ENCODE data around the gene ITPR3.
A peak's percentile ranks its signal among the peaks of the same experiment; 100 is the strongest.

Gene ITPR3

DNA sequence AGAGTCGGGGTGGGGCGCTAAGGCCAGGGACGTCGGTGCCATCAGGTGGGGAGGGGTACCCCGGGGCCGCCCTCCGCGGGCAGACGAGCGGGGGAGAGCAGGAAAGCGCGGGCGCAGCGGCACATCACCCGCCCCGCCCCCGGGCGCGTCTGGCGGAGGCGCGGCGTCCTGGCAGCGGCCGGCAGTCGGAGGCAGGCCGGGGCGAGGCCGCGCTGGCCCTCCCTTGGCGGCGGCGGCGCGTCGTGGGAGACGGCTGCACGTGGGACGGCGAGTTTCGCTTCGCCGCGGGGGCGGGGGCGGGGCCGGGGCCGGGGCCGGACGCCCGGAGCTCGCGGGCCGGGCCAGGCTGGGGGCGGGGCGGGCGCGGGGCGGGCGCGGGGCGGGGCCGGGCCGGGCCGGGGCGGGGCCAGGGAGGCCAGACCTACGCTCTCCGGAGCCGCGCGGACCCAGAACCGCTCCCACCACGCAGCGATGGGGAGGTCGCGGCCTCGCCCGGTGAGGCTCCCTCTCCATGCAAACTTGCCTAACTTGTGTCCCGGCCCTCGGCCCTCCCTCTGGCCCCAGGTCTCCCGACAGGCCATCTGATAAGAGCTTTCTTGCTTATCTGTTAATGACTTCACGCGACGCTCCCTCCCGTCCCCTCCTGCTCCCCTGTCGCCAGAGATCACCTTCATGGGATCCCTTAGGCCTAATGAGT, 12.5 kb downstream of the ITPR3 start:
- DNase-seq (ENCODE audit: insufficient read length, low spot score) (peak; percentile 69), FAIRE-seq (peak; percentile 38)

DNA sequence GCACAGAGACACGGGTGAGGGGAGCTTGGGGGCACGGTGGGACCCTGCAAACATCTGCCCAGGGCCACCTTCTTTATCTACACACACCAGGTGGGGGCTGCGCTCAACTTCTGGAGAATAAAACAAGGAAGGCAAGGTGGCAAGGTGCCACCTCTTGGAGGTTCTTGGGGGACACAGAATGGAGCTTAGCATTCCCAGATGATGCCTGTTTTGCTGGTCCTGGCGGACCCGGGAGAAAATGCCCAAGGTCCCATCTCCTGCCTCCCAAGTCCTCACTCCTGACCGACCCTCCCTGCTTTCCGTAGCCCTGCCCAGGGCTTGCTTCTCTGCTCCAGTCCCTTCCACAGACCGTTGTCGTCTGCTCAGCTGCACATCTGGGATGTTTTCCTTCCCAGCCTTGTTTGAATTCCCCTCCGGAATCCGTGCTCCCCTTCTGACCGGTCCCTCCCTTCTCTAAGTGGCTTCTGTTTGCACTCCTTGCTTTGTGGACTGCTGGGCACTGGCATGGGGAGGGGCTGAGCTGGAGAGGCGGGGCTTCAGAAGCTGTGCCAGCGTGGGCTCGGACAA, 13.1 kb downstream of the ITPR3 start:
- no peak for FAIRE-seq

DNA sequence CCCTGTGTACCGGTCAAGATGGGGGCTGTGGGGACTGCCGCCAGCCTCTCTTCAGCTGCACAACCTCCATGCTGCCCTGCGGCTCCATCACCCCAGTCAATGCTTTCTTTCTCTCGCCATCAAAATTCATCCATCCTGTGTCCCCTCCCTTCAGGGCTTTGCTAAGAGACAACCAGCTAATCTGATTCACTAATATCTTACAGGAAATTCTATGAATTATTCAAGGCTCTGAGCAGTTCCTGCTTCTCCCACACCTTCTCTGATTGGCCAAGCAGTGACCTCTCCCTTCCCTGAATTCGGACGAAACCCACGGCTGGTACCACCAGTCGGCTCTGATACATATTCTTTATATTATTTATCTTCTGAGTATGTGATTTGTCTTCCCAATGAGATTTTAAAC, 13.8 kb downstream of the ITPR3 start:
- FAIRE-seq (no peak), DNase-seq (ENCODE audit: insufficient read length, low spot score) (no peak)

More for the DNA sequence above, 13.1 kb downstream of the ITPR3 start:
- no peak for DNase-seq (ENCODE audit: insufficient read length, low spot score)

DNA sequence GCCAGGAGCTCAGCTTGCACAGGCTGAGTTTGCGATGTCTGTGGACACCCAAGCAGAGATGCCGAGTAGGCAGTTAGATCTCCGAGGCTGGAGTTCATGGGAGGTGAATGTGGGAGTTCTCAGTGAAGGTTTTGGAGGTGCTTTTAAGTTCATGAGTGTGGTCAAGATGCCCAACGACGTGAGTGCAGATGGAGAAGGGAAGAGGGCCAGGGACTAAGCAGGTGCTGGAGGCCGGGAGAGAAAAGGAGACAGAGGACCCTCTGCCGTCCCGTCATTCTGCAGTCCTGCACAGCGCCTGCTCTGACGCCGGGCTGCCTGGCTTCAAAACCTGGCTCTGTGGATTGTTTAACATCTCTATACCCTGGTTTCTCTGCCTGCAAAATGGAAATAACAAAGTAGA, 15.5 kb downstream of the ITPR3 start:
- DNase-seq (ENCODE audit: insufficient read length, low spot score) (no peak), FAIRE-seq (no peak)

DNA sequence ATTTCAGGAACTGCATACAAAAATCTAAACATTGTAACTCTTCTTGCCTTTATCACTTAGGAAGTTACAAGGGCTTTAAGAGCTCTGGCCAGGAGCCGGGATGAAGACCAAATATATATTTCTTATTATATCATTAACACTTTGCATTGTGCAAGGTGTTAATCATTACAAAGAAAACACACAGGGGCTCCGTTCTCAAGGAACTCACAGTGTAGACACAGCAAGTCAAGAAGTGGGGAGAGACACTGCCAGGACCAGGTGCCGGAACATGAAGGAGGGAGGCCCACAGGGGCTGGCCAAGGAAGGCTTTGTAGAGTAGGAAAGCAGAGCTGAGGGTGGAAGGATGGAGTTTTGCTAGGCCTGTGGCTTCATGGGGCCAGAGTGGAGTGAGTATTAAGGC, 17.4 kb downstream of the ITPR3 start:
- FAIRE-seq (no peak), DNase-seq (ENCODE audit: insufficient read length, low spot score) (no peak)

DNA sequence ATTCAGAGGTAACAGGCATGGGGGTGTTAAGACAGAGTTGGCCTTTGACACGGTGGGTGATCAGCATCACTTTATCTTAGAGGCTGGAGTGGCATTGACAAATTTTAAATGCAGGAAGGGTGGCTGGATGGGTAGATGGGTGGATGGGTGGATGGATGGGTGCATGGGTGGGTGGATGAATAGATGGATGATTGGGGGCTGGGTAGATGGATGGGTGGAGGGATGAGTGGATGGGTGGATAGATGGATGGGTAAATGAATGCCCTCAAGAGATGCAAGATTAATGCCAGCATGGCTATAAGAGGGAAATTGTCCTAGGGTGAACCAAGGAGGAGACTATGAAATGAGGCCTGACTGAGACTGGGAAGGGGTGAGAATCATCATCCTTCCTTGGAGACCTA, 18.4 kb downstream of the ITPR3 start:
- FAIRE-seq, result no peak

DNA sequence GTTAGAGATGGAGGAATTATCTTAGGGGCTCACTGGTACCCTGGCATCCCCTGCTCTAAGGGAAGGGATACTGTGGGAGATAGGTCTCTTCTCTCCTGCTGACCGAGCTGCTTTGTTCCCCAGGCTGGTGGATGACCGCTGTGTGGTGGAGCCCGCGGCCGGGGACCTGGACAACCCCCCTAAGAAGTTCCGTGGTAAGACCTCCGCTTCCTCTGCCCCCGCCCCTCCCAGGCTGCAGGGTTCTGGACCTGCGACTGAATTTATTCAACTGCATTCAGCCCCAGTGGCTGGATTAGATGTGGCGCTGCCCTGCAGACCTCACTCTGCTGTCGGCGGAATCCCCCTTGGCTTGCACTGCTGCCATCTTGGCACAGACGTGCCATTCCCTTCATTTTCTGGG, 19.2 kb downstream of the ITPR3 start:
- FAIRE-seq (no peak), DNase-seq (ENCODE audit: insufficient read length, low spot score) (no peak)

More for the DNA sequence above, 18.4 kb downstream of the ITPR3 start:
- DNase-seq (ENCODE audit: insufficient read length, low spot score), result no peak

DNA sequence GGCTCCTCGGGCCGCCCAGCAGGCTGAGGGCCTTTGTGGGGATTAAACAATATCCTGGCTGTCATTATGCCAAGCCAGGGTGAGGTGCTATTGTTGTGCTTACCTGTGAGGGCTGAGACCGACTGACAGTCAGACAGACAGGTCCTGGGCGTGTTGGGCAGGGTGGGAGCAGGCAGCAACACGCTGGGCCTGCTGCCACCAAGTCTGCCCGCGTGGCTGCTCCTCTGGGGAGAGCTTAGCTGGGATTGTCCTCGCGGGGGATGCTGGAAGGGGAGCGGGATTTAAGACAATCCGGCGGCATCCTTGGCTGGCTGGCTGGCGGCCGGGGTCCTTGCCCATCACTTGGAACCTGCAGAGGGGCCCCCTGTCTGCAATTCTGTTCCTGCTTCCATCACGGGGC, 20.0 kb downstream of the ITPR3 start:
- FAIRE-seq, result peak; percentile 26
- DNase-seq (ENCODE audit: insufficient read length, low spot score), result no peak

DNA sequence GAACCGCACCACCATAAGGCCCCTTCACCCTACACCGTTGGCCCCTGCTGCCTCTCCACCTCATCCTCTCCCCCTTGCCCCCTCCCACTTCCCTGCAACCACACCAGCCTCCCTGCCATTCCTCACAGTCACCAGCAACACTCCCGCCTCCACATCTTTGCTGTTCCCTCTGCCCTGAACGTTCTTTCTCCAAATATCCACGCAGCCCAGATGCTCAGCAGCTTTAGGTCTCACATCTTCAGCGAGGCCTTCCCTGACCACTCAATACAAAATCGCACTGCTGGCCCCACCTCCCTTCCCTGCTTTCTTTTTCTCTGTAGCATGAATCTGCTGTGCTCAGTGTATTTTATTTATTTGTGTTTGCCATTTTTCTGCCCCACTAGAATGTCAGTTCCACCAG, 20.5 kb downstream of the ITPR3 start:
- no peak for FAIRE-seq
- no peak for DNase-seq (ENCODE audit: insufficient read length, low spot score)

DNA sequence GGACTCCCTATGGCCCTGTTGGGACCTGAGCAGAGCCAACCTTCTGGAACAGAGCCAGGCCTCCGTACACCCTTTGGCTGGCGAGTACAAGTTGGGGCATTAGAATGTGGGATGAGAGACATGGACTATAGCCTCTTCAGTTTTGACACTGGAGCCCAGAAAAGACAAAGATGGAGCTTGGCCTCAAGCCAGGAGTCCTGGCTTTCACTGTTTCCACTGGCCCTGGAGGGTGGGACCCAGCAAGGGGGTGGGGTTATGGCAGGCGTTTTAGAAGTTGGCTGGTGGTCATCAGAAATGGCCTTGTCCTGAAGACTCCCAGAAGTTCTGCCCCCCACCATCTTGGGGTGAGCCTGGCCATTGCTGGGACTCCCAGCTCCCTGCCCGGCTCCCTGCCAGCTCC, 21.8 kb downstream of the ITPR3 start:
- FAIRE-seq (no peak), DNase-seq (ENCODE audit: insufficient read length, low spot score) (no peak)

DNA sequence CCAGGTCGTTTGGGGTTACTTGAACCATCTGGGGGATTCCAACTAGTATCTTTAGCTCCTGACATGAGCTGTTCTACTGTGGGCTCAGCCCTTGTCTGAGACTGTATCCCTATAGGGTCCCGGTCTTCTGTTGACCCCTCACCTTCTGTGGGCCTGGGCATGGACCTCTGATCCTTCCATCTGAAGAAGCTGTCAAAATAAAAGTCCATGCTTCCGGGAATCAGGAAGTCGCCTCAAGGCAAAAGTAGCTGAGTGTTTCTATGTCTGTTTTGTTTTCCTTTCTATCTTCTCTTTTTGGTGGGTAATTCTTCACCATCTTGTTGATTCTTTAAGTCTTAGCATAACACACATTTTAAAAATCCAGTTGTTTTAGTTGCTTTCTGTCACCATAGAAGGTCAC, 30.3 kb downstream of the ITPR3 start:
- FAIRE-seq (no peak), DNase-seq (ENCODE audit: insufficient read length, low spot score) (no peak)

DNA sequence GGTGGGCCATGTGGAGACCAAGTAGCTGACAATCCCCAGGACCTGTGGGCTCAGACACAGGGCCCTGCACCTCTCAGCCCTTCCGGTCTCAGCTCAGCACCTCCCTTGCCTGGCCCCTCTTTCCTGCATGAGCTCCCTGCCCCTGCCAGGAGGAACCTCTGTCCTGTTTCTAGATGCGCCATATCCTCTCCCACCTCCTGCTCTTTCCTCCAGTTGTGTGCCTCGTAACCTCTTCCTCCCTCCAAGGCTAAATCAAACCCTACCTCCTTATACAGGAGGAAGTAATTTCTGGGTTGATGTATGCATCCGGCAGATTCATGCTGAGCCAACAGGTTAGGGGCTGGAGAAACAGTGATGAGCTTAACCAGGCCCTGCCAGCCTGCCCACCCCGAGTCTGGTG, 30.9 kb downstream of the ITPR3 start:
- FAIRE-seq (no peak), DNase-seq (ENCODE audit: insufficient read length, low spot score) (no peak)

DNA sequence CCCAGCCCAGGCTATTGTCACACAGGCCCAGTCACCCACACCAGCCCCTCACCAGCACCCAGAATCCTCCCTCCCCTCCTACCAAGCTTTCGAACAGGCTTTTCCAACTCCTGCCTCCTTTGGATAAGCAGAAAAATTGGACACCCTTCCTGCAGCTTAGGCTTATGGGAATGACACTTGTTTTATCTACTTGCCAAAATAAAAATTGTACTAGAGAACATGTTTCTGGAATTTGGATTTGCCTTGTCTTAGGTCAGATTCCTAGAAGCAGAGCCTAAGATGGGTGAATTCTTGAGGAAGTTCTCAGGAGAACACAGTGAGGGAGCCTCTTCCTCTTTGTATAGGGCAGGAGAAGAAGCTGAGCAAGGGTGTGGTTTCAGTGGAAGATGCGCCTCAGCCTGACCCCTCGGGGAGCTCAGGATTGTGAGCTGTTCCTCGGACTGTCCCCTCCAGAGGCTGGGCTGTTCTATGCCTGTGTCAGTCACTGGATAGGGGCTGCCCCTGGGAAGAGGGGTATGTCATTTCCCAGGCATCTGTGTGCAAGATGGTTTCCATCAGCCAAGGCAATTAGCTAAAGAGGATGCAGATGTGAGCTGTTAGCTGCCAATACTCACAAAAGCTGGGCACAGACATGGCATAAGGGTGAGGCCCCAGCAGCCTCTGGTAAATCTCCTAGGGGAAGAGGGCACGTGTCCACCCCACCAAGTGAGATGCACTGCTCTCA, 33.9 kb downstream of the ITPR3 start:
- FAIRE-seq (no peak), DNase-seq (ENCODE audit: insufficient read length, low spot score) (no peak)

DNA sequence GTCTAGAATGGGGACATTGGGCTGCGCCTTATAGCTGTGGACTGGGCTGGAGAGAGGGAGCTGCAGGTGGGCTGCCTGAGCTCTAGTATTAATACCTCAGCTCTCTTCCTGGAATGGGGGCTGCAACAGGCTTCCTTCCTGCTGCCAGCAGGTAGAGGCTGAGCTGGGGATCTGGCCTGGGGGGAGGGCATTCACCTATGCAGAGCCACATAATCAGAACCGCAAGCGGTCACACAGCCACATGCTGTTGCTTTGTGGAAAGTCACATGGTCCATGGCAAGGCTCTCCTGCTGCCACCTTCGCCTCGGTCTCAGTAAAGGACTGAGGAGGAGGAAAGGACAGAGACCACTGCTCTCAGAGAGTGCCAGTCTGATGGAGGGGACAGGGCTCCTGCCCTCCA, 35.7 kb downstream of the ITPR3 start:
- no peak for DNase-seq (ENCODE audit: insufficient read length, low spot score)
- no peak for FAIRE-seq

DNA sequence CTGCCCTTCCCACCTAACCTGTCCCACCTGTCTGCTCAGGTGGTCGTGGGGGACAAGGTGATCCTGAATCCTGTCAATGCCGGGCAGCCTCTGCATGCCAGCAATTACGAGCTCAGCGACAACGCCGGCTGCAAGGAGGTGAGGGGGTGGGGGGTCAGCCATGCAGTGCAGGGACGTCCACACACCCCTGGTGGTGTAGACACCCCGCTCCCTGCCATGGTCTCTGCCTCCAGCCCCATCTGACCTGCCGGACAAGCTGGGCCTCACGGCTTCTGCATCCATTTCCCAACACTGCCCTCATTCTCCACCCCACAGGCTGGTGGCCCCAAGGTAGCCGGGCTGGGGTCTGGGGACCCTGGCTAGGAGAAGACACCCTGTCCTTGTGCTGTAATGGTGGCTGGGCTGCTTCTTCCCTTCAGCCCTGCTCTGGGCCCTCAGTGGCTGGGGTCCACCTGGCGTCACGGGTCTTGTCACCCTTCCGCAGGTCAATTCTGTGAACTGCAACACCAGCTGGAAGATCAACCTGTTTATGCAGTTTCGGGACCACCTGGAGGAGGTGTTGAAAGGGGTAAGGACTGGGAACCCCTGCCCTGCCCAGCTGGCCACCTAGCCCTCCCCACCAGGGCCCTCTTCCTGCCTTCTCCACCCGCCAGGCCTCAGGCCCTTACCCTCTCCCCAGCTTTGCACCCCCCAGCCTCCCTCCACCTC, 38.0 kb downstream of the ITPR3 start:
- DNase-seq (ENCODE audit: insufficient read length, low spot score) (no peak), FAIRE-seq (no peak)

DNA sequence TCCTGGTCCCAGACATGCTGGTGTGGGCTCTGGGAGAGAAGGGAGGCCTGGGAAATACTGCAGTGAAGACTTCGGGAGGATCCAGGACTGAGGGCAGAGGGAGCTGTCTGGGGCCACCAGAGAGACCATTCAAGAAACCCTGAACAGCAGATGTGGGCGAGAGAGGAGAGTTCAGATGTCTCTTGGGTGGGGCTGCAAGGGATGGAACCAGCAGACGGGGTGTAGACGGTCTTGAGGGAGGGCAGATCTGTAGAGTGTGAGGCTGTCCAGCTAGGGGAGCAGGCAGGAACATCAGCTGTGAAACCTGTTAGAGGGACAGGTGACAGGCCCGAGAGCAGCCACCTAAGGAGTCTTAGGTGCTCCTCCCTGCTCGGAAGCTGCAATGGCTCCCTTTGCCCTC, 38.9 kb downstream of the ITPR3 start:
- FAIRE-seq, result no peak
- no peak for DNase-seq (ENCODE audit: insufficient read length, low spot score)

DNA sequence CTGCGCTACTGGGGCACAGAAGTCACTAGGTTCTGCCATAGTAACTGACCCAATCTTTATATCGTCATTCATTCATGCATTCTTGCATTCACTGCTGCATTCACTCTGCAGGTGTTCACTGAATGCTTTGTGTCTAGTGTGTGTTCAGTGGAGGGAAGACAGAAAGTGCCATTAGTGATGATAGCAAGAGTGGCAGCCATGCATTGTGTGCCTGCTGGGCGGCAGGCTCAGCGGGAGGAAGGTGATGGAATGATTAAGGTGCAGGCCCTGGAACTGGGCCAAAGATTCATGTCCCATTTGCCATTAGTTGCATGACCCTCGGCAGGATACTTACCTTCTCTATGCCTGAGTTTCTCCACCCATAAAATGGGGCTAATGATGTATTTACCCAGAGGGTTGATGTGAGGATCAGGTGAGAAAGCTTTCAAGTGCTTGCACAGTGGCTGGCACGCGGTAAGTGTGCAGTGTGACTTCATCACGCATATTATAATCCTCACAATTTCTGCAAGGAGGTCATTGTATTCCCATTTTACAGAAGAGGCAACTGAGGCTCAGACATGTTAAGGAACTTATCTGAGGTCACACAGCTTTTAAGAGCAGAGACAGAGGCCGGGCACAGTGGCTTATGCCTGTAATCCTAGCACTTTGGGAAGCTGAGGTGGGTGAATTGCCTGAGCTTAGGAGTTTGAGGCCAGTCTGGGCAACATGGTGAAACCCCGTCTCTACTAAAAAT, 40.1 kb downstream of the ITPR3 start:
- FAIRE-seq (no peak), DNase-seq (ENCODE audit: insufficient read length, low spot score) (no peak)

DNA sequence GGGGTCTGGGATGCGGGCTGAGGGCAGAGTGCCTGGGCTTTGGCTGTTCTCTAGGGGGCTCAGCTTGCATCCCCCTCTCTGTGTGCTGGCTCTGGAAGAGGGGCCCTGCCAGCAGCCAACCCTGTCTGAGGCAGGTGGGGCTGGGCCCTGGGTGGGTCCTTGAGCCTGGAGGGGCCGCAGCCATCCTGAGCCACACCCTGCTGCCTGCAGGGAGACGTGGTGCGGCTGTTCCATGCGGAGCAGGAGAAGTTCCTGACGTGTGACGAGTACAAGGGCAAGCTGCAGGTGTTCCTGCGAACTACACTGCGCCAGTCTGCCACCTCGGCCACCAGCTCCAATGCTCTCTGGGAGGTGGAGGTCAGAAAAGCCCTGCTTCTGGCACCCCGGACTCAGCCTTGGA, 41.2 kb downstream of the ITPR3 start:
- DNase-seq (ENCODE audit: insufficient read length, low spot score), result no peak
- no peak for FAIRE-seq

DNA sequence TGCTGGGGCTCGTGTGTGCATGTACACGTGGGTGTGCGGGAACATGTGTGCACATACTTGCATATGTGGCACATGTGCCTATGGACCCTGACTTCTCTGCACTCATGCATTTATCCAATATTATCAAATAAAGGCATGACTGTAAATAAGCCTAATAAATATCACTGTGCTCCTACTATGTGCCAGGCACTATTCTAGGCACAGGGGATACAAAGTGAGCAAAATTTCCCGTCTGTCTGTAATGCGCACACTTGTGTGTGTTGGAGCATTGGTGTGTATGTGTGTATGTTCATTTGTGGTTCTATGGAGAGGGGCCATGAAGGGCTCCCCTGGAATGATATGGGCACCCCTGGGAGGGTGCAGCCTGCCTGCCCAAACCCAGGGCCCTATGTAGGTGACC, 41.9 kb downstream of the ITPR3 start:
- DNase-seq (ENCODE audit: insufficient read length, low spot score) (no peak), FAIRE-seq (peak; percentile 48)

DNA sequence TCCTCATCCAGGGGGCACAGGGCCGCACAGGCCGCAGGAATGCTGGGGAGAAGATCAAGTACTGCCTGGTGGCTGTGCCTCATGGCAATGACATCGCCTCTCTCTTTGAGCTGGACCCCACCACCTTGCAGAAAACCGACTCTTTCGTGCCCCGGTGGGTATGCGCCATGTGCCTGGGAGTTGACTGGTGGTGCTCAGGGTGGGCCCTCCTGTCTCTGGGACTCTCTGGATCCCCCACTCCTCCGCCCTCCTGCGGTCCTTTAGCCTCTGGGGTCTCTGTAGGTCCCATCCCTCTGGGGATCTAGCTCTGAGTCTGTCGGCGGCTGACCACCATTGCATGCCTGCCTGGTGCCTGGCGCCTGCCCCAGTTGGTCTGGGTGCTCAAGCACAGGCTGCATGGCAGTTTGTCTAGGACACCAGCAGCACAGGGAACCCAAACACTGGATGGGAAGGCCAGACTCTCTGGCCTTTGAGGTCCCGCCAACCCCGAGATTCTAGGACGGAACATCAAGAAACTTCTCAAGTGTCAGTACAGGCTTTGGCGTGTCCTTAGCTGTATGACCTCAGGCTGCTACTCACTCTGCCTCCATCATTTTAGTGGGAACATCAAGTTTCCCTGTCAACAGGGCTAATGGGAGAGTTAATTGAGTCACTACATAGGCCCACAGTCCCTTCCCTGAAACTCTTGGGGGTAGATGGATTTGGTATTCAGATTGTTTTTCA, 42.8 kb downstream of the ITPR3 start:
- no peak for DNase-seq (ENCODE audit: insufficient read length, low spot score)
- no peak for FAIRE-seq

Data from HTR-8/SVneo (cell line).